K562 (cell line): ENCODE results near the gene EPM2A. TPM values are rescaled to one million over a fixed set of nuclear protein-coding genes. Genes with fewer than 3 reads are reported as not detected.
A peak's percentile ranks its signal among the peaks of the same experiment; 100 is the strongest.

Source experiments
- CAMTA2 ChIP-seq: fragments of 250-450 bp; sonication (Bioruptor Pico); conservative IDR thresholded peaks from 2 replicates; pipeline ENCODE4 v1.5.1; 2022
- GATAD2B ChIP-seq: fragments of 450-650 bp; IDR thresholded peaks from 2 replicates; pipeline ENCODE4 v1.6.1; 2017; ENCODE audit warnings: mild to moderate bottlenecking, borderline replicate concordance
- HDAC2 ChIP-seq: fragments of 450-650 bp; IDR thresholded peaks from 2 replicates; pipeline ENCODE4 v1.6.1; 2016; ENCODE audit warnings: mild to moderate bottlenecking
- MAFF ChIP-seq: IDR thresholded peaks from 2 replicates; pipeline ENCODE4 v1.6.1; 2012; ENCODE audit warnings: low read length, improper control_type of control experiment
- PRMT5 ChIP-seq: sonication (generic); formaldehyde crosslinking; IDR thresholded peaks from 2 replicates; pipeline ENCODE4 v1.5.0; 2020; ENCODE audit warnings: missing genetic modification reagents
- REST ChIP-seq, 2 experiments: fragments of 450-650 bp; formaldehyde crosslinking in 1 of 2; IDR thresholded peaks; 2 replicates each; pipeline versions ENCODE4 v1.4.0 to v1.6.1; 2014 to 2020; ENCODE audit warnings: mild to moderate bottlenecking in 2 of 2, borderline replicate concordance in 1 of 2, low read depth in 1 of 2
- ZNF766 ChIP-seq: fragments of 200-800 bp; sonication (Bioruptor generic); conservative IDR thresholded peaks from 2 replicates; pipeline ENCODE4 v1.6.1; 2016; ENCODE audit warnings: missing genetic modification characterization, missing compliant biosample characterization
- polyA plus RNA-seq, 8 experiments: library from polyadenylated mRNA; depleted of rRNA in 4 of 8; stranded (reverse) in 5 of 8; unstranded in 3 of 8; fragments of >200 nt; fragmentation: Nextera tagmentation in 2 of 8; fragmentation: Illumina TruSeq in 1 of 8; extraction: Ambion mirVana in 2 of 8; extraction: Trizol in 1 of 8; gene quantifications; 2 replicates each; pipeline versions ENCODE4 v1.2.1 to v1.2.3, GENCODE V29; 2011 to 2014; ENCODE audit warnings: inconsistent platforms in 1 of 8, missing spikeins in 1 of 8
- total RNA-seq, 7 experiments: library from RNA; depleted of rRNA in 6 of 7; stranded (reverse); fragments of >200 nt in 6 of 7; fragmentation: Illumina TruSeq in 2 of 7; extraction: Trizol in 2 of 7; gene quantifications; 2 replicates each; pipeline versions ENCODE4 v1.2.1 to v1.2.3, GENCODE V29; 2011 to 2021; ENCODE audit warnings: low replicate concordance in 1 of 7
- TF ChIP-seq, protein P1 (sequence below), 2 experiments: fragments of 450-650 bp in 1 of 2; sonication (generic) in 1 of 2; formaldehyde crosslinking in 1 of 2; IDR thresholded peaks; 2 replicates each; pipeline versions ENCODE4 v1.7.1 to v1.9.0; 2016 to 2022; ENCODE audit warnings: inconsistent platforms in 1 of 2, mild to moderate bottlenecking in 1 of 2, missing genetic modification reagents in 1 of 2
- TF ChIP-seq, protein P2 (sequence below): IDR thresholded peaks from 2 replicates; pipeline ENCODE4 v1.6.1; 2016; ENCODE audit warnings: missing genetic modification characterization, missing compliant biosample characterization

Gene EPM2A
- total and polyA plus RNA-seq, 9 of the 15 experiments (the other 6 are each of a cell fraction or from before 2014, with no cell fraction given): 0.35 to 5.3 (median 2.5) TPM

- TF ChIP-seq, protein P1, sequence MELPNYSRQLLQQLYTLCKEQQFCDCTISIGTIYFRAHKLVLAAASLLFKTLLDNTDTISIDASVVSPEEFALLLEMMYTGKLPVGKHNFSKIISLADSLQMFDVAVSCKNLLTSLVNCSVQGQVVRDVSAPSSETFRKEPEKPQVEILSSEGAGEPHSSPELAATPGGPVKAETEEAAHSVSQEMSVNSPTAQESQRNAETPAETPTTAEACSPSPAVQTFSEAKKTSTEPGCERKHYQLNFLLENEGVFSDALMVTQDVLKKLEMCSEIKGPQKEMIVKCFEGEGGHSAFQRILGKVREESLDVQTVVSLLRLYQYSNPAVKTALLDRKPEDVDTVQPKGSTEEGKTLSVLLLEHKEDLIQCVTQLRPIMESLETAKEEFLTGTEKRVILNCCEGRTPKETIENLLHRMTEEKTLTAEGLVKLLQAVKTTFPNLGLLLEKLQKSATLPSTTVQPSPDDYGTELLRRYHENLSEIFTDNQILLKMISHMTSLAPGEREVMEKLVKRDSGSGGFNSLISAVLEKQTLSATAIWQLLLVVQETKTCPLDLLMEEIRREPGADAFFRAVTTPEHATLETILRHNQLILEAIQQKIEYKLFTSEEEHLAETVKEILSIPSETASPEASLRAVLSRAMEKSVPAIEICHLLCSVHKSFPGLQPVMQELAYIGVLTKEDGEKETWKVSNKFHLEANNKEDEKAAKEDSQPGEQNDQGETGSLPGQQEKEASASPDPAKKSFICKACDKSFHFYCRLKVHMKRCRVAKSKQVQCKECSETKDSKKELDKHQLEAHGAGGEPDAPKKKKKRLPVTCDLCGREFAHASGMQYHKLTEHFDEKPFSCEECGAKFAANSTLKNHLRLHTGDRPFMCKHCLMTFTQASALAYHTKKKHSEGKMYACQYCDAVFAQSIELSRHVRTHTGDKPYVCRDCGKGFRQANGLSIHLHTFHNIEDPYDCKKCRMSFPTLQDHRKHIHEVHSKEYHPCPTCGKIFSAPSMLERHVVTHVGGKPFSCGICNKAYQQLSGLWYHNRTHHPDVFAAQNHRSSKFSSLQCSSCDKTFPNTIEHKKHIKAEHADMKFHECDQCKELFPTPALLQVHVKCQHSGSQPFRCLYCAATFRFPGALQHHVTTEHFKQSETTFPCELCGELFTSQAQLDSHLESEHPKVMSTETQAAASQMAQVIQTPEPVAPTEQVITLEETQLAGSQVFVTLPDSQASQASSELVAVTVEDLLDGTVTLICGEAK (IDR thresholded peaks at IDR 0.05): no peak
- TF ChIP-seq, protein P1 (CRISPR knock-in tag; IDR thresholded peaks at IDR 0.05): no peak
- TF ChIP-seq REST (IDR thresholded peaks at IDR 0.05; ENCODE audit: borderline replicate concordance): no peak; the same call in 1 of the 2 replicates
- no peak for TF ChIP-seq REST (CRISPR knock-in tag; IDR thresholded peaks at IDR 0.05; ENCODE audit: low read depth)
- TF ChIP-seq CAMTA2 (CRISPR knock-in tag): no peak
- peak; percentile 99 for TF ChIP-seq MAFF
- TF ChIP-seq GATAD2B: peak; percentile 27; the same call in 1 of the 2 replicates
- TF ChIP-seq PRMT5 (CRISPR knock-in tag): no peak
- TF ChIP-seq ZNF766 (CRISPR knock-in tag): 0 out of 2 replicates have a peak, but pooled peaks have one; percentile 42
- TF ChIP-seq, protein P2, sequence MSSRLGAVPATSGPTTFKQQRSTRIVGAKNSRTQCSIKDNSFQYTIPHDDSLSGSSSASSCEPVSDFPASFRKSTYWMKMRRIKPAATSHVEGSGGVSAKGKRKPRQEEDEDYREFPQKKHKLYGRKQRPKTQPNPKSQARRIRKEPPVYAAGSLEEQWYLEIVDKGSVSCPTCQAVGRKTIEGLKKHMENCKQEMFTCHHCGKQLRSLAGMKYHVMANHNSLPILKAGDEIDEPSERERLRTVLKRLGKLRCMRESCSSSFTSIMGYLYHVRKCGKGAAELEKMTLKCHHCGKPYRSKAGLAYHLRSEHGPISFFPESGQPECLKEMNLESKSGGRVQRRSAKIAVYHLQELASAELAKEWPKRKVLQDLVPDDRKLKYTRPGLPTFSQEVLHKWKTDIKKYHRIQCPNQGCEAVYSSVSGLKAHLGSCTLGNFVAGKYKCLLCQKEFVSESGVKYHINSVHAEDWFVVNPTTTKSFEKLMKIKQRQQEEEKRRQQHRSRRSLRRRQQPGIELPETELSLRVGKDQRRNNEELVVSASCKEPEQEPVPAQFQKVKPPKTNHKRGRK (tag): no peak
- TF ChIP-seq HDAC2: peak; percentile 18; the same call in 1 of the 2 replicates
These were observed 14.3 kb upstream of the EPM2A start (continued) for GRCh38 chr6:145749632-145750031.
